NCI-H1092 (cell line): ENCODE data around the gene HAPSTR1.

ENCODE experiments used
- DNase-seq: peaks from one replicate; lab custom pipeline; 2025; lab: John Stamatoyannopoulos, UW

HAPSTR1 gene

GRCh38 chr16:9097266-9098219 lies 6.1 kb downstream of the HAPSTR1 start:
- DNase-seq: no peak

GRCh38 chr16:9098377-9099090 lies 7.1 kb downstream of the HAPSTR1 start:
- DNase-seq: no peak

- DNase-seq: no peak
Measured at GRCh38 chr16:9099131-9099625, 7.7 kb downstream of the HAPSTR1 start.

GRCh38 chr16:9102379-9102778 lies 10.9 kb downstream of the HAPSTR1 start:
- DNase-seq: no peak

GRCh38 chr16:9102943-9103342 lies 11.5 kb downstream of the HAPSTR1 start:
- no peak for DNase-seq

GRCh38 chr16:9103546-9103945 lies 12.1 kb downstream of the HAPSTR1 start:
- no peak for DNase-seq

GRCh38 chr16:9105189-9105588 lies 13.7 kb downstream of the HAPSTR1 start:
- no peak for DNase-seq

- DNase-seq: no peak
Measured at GRCh38 chr16:9107025-9107970, 15.9 kb downstream of the HAPSTR1 start.

GRCh38 chr16:9109255-9109654 lies 17.8 kb downstream of the HAPSTR1 start:
- DNase-seq: no peak

- no peak for DNase-seq
Measured at GRCh38 chr16:9112166-9112843, 20.9 kb downstream of the HAPSTR1 start.

- no peak for DNase-seq
Measured at GRCh38 chr16:9112844-9113186, 21.4 kb downstream of the HAPSTR1 start.

- DNase-seq: no peak
Measured at GRCh38 chr16:9113707-9114106, 22.3 kb downstream of the HAPSTR1 start.

GRCh38 chr16:9114112-9114511 lies 22.7 kb downstream of the HAPSTR1 start:
- DNase-seq: no peak

GRCh38 chr16:9114842-9115241 lies 23.4 kb downstream of the HAPSTR1 start:
- DNase-seq: no peak

GRCh38 chr16:9115277-9115676 lies 23.8 kb downstream of the HAPSTR1 start:
- DNase-seq: no peak

- DNase-seq: no peak
Measured at GRCh38 chr16:9116141-9116540, 24.7 kb downstream of the HAPSTR1 start.

- DNase-seq: no peak
Measured at GRCh38 chr16:9118170-9118569, 26.7 kb downstream of the HAPSTR1 start.

- no peak for DNase-seq
Measured at GRCh38 chr16:9119795-9120194, 28.4 kb downstream of the HAPSTR1 start.

GRCh38 chr16:9122342-9122741 lies 30.9 kb downstream of the HAPSTR1 start:
- DNase-seq: no peak

- DNase-seq: no peak
Measured at GRCh38 chr16:9122969-9123368, 31.5 kb downstream of the HAPSTR1 start.

- DNase-seq: no peak
Measured at GRCh38 chr16:9123401-9123800, 32.0 kb downstream of the HAPSTR1 start.
